ENCODE results near the gene HMGCLL1. TPM values are rescaled to one million over a fixed set of nuclear protein-coding genes. Genes with fewer than 3 reads are reported as not detected.

HMGCLL1 gene
- total RNA-seq (1 to 10 TPM in 3 of 6 donors, under 1 TPM in 3; 0.69 to 2.3 (median 0.95) TPM), polyA plus RNA-seq (1 to 10 TPM; 1.1 to 8.1 TPM)

GRCh38 chr6:55578537-55579363, at the start of gene HMGCLL1:
Gene HMGCLL1 (minus strand): TSS chr6:55579192. CDS start chr6:55579055, 137 bp downstream.
- peak within 1 kb of the TSS in 1 of 4 donors; percentile 28 for H3K27ac ChIP-seq
- no peaks in the 10 kb centered on the region for H3K27me3 ChIP-seq
- ATAC-seq, result peak; percentile 71 to 98 (median 96)
- DNase-seq, result peak; percentile 21 to 81 (median 38)
- WGBS, 2 donors, result 6% methylated on average over 46 to 49 of the region's 49 CpGs
- intact Hi-C loops (cut with DNase I), result no loop called here
- no peak for FAIRE-seq
- no peaks in the 10 kb centered on the region for H3K9me3 ChIP-seq
- TF ChIP-seq, protein P1, sequence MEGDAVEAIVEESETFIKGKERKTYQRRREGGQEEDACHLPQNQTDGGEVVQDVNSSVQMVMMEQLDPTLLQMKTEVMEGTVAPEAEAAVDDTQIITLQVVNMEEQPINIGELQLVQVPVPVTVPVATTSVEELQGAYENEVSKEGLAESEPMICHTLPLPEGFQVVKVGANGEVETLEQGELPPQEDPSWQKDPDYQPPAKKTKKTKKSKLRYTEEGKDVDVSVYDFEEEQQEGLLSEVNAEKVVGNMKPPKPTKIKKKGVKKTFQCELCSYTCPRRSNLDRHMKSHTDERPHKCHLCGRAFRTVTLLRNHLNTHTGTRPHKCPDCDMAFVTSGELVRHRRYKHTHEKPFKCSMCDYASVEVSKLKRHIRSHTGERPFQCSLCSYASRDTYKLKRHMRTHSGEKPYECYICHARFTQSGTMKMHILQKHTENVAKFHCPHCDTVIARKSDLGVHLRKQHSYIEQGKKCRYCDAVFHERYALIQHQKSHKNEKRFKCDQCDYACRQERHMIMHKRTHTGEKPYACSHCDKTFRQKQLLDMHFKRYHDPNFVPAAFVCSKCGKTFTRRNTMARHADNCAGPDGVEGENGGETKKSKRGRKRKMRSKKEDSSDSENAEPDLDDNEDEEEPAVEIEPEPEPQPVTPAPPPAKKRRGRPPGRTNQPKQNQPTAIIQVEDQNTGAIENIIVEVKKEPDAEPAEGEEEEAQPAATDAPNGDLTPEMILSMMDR (IDR thresholded peaks at IDR 0.05), result no peak
- H3K4me1 ChIP-seq, result no peaks in the 10 kb centered on the region
- H3K36me3 ChIP-seq, result no peaks in the 10 kb centered on the region
- H3K4me3 ChIP-seq, result peak within 1 kb of the TSS; percentile 2 to 47 (median 18)

GRCh38 chr6:55621993-55622392, 43.0 kb upstream of the HMGCLL1 start:
- Histone ChIP-seq H3K27ac (no peak overlapping the region), H3K4me3 (no peak overlapping the region), H3K36me3 (no peaks in the 10 kb centered on the region), H3K4me1 (no peaks in the 10 kb centered on the region), H3K27me3 (no peaks in the 10 kb centered on the region), H3K9me3 (no peaks in the 10 kb centered on the region)
- intact Hi-C loops (cut with DNase I), result no loop called here
- 91 to 96% methylated on average over 1 of the region's 1 CpG for WGBS, 2 donors
- FAIRE-seq (no peak), DNase-seq (no peak), ATAC-seq (no peak)
- TF ChIP-seq, protein P1 (IDR thresholded peaks at IDR 0.05), result no peak

- Histone ChIP-seq H3K4me3 (no peak overlapping the region), H3K36me3 (no peaks in the 10 kb centered on the region), H3K27me3 (no peaks in the 10 kb centered on the region), H3K4me1 (no peaks in the 10 kb centered on the region), H3K9me3 (no peaks in the 10 kb centered on the region), H3K27ac (no peak overlapping the region)
- TF ChIP-seq, protein P1 (IDR thresholded peaks at IDR 0.05), result no peak
- DNase-seq, result no peak
- WGBS, 2 donors, result 86 to 92% methylated on average over 3 of the region's 3 CpGs
- FAIRE-seq, result no peak
- no peak for ATAC-seq
- intact Hi-C loops (cut with DNase I), result no loop called here
Measured at GRCh38 chr6:55621244-55621643, 42.3 kb upstream of the HMGCLL1 start.

- FAIRE-seq (no peak), DNase-seq (peak in 2 of 6 donors; percentile 21 to 30), ATAC-seq (peak in 3 of 4 donors; percentile 77 to 90 (median 78))
- TF ChIP-seq, protein P1 (IDR thresholded peaks at IDR 0.05), result peak in 2 of 4 donors; percentile 20 to 29
- H3K9me3 ChIP-seq, result no peaks in the 10 kb centered on the region
- H3K27me3 ChIP-seq, result no peaks in the 10 kb centered on the region
- WGBS, 2 donors, result 81 to 87% methylated on average over 5 of the region's 5 CpGs
- H3K4me1 ChIP-seq, result no peaks in the 10 kb centered on the region
- intact Hi-C loops (cut with DNase I), result no loop called here
- H3K4me3 ChIP-seq, result no peak overlapping the region
- H3K36me3 ChIP-seq, result no peaks in the 10 kb centered on the region
- H3K27ac ChIP-seq, result no peak overlapping the region
Measured at GRCh38 chr6:55617272-55617671, 38.3 kb upstream of the HMGCLL1 start.

DNA sequence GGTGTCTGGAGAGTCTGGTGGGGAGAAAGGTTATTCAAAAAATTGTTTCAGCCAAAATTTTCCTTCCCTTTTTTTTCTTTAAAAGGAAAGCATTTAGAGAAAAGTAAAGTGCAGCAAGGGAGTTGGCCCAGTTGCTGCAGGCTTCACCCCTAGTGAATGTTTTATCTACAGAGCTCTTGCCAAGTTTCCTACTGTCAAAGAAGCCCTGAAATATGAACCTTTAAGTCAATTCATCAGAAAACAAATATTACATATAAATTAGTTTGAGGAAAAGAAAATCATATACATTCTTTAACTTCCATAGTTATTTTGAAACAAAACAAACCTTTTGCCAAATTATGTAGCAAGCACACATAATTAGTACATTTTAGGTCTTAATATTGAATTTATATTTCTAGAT, 25.0 kb upstream of the HMGCLL1 start:
- Histone ChIP-seq H3K4me3 (no peak overlapping the region), H3K36me3 (no peaks in the 10 kb centered on the region), H3K4me1 (peaks cover 0 to 11% (median 10%) of the 10 kb centered on the region in 3 donors), H3K27me3 (no peaks in the 10 kb centered on the region), H3K27ac (no peak overlapping the region), H3K9me3 (no peaks in the 10 kb centered on the region)
- FAIRE-seq (no peak), ATAC-seq (peak in 3 of 4 donors; percentile 56 to 73 (median 70)), DNase-seq (no peak)
- intact Hi-C loops (cut with DNase I), result no loop called here
- TF ChIP-seq, protein P1 (IDR thresholded peaks at IDR 0.05), result no peak
